ENCODE data around the gene ACACB.
A peak's percentile ranks its signal among the peaks of the same experiment; 100 is the strongest.

ACACB gene

DNA sequence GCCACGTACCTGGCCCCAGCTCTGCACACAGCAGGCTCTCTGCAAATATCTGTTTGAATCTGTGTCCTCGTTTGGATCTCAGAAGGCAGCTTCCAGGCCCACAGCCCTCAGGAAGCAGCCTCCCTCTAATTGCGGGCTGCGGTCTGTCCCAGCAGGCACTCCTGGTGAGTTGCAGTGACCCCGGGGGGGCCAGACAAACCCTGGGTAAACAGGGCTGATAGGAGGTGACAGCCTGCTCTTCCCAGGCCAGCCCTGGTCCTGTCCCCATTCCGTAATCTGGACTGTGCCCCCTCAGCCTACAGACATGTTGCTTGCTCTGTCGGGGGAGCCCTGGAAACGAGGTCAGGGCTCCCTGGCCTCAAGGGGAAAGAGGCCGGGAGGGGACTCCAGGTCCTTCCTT lies 190.7 kb downstream of the ACACB start:
- DNase-seq, result peak; percentile 77

DNA sequence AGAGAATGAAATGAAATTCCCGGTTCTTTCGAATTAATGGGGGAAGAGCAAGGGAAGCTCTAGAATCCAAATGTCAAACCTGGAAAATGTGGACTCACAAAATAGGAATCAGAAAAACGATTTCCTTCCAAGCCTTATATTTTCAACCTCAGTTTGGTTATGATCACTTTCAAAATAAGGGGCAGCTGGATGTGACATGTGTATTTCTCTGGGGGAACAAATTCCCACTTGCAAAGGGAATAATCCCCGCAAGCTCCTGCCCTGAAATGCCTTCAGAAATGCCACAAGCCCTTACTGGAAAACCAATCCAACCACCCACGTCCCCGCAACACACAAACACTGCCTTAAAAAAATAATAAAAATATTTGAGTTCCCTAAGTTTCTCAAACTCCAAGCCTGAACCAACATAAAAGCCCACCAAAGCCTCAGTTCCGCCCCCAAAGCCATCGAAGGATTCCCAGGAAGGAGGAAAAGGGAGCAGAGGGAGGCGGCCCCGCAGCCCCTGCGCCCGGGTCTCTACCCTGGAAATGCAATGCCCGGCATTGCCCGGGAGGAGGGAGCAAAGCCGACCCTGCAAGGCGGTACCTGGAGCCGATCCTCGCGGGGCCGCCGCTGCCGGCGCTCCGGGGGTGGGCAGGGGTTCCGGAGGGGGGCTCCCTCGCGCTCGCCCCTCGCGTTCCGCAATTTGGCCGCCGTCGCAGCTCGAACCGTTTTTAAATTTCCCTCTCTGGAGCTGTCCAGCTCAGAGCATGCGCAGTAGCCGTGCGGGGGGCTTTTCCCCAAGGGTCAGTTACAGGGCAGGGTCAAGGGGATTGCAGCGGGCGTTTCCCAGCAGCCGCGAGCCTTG lies 192.4 kb downstream of the ACACB start, which contains the start of gene FOXN4:
Gene FOXN4 (minus strand): TSS at position 751 of the 847 bp plus-strand sequence. CDS start 963 bp downstream, outside the sequence.
- peak; percentile 81 for DNase-seq

DNA sequence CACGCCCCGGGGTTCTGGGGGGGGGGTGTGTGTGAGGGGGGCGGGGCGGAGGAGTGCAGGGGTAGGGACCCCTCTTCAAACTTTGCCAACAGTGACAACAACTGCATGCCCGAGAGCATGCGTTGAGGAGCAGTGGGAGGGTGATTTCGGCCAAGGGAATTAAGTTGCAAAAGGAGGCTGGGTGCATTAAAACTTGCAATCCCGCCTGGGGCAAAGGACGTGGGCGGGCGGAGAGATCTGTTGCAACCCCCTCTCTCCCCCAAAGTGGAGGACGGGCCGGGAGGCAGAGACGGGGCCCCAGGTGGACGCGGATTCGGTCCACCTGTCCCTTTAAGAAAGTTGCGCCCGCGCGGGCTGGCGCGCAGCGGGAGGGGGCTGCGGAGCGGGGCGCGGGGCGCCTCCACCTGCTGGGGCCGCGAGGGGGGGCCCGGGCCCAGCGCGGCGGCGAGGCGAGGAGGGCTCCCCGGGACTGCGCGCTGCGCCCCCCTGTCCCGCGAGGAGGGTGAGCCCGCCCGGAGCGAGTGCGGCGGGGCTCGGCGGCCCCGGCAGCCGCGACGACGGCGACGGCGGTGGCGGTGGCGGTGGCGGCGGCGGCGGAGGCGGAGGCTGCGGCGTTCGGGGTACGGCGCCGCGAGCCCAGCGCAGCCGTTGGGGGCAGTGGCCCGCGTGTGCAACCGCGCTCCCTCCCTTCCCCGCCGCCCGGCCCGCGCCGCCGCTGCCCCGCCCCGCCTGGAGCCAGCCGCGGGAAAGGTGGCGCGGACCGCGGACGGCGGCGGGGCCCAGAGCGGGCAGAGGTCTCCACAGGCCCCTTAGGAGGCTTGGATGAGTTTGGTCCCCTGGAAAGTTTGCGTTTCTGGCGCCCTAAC lies 193.2 kb downstream of the ACACB start:
- DNase-seq, result peak; percentile 50

DNA sequence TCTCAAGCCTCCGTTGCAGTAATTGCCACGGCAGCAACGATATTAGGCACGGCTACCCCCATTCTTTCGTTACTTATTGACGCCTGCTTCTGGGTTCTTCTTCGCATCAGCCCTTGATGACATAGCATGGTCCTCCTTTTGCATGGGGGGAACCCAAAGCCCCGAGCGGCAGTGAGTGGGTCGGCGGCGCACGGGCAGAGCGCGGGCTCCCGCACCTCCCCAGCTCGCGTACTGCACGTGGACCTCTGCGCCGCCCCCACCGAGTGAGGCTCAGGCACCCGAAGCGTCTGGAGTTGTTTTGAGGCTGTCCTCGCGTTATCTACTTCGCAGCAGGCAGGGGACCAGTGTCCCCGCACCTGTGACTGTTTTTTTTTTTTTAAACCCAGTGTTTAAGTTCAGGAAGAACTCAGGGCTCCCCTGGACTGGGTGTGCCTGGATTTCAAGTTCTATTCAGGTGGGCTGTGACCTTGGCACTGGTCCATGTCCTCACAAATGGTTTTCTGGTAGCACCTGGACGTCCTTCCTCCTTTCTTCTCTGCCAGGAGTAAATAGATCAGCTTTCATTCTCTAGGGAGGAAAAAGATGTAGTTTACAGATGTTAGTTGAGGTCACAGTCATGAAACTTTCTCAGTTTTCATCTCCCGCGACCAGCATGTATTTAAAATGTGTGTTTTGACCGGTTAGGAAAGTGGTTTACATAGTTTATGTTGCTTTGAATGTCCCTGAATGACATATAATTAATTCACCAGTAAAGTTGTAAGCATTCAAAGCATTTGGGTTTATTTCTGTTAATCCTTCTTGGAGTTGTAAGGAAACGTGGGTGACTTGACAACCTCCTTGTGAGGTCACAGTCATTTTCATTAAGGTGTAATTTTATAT lies 194.1 kb downstream of the ACACB start:
- peak; percentile 55 for DNase-seq
